ENCODE data around the gene KRT6A.
"Not testable (repeated sequence)": the region's sequence is repeated elsewhere in the genome, so short reads cannot be mapped to it uniquely, and the experiment has no call there.

KRT6A gene

GRCh38 chr12:52454411-52455201, 38.5 kb downstream of the KRT6A start:
- DNase-seq = no peak

- DNase-seq = peak; percentile 13
These were observed 41.0 kb downstream of the KRT6A start, which contains the start of gene KRT6B for GRCh38 chr12:52452101-52452500. Gene KRT6B, minus strand, starts transcription at chr12:52452146. Its CDS starts 68 bp downstream, at chr12:52452078.

- peak; percentile 48 for DNase-seq
These were observed 44.8 kb downstream of the KRT6A start for GRCh38 chr12:52448228-52448627.

GRCh38 chr12:52447196-52447595, 45.9 kb downstream of the KRT6A start:
- DNase-seq = not testable (repeated sequence)

- DNase-seq = no peak
These were observed 46.6 kb downstream of the KRT6A start for GRCh38 chr12:52446367-52447045.

GRCh38 chr12:52445876-52446275, 47.2 kb downstream of the KRT6A start:
- DNase-seq = no peak

- DNase-seq = no peak
These were observed 48.1 kb downstream of the KRT6A start for GRCh38 chr12:52444647-52445595.

GRCh38 chr12:52443966-52444365, 49.1 kb downstream of the KRT6A start:
- no peak for DNase-seq

- DNase-seq = no peak
These were observed 50.4 kb downstream of the KRT6A start for GRCh38 chr12:52442600-52443061.

- no peak for DNase-seq
These were observed 51.6 kb downstream of the KRT6A start for GRCh38 chr12:52441320-52441911.

- peak; percentile 33 for DNase-seq
These were observed 52.2 kb downstream of the KRT6A start for GRCh38 chr12:52440821-52441319.

GRCh38 chr12:52439845-52440244, 53.2 kb downstream of the KRT6A start:
- no peak for DNase-seq

GRCh38 chr12:52439420-52439819, 53.6 kb downstream of the KRT6A start:
- no peak for DNase-seq

- DNase-seq = no peak
These were observed 54.5 kb downstream of the KRT6A start for GRCh38 chr12:52438305-52439301.

- DNase-seq = no peak
These were observed 55.5 kb downstream of the KRT6A start for GRCh38 chr12:52437508-52437907.

All from RPMI8226 (cell line).